Measurements from ENCODE around the gene DTWD2.
"Not testable (repeated sequence)": the region's sequence is repeated elsewhere in the genome, so short reads cannot be mapped to it uniquely, and the experiment has no call there.

DTWD2 gene

GRCh38 chr5:118996098-118996497, 7.8 kb upstream of the DTWD2 start:
- no peak for DNase-seq (ENCODE audit: low read depth)

- no peak for DNase-seq (ENCODE audit: low read depth)
Observed at GRCh38 chr5:118994595-118994994, 6.2 kb upstream of the DTWD2 start.

- not testable (repeated sequence) for DNase-seq (ENCODE audit: low read depth)
Observed at GRCh38 chr5:118993118-118993517, 4.8 kb upstream of the DTWD2 start.

- not testable (repeated sequence) for DNase-seq (ENCODE audit: low read depth)
Observed at GRCh38 chr5:118992055-118992454, 3.7 kb upstream of the DTWD2 start.

GRCh38 chr5:118990582-118990981, 2.2 kb upstream of the DTWD2 start:
- DNase-seq (ENCODE audit: low read depth): no peak

- DNase-seq (ENCODE audit: low read depth): no peak
Observed at GRCh38 chr5:118989816-118990215, 1.5 kb upstream of the DTWD2 start.

- no peak for DNase-seq (ENCODE audit: low read depth)
Observed at GRCh38 chr5:118988866-118989180, 476 bp upstream of the DTWD2 start.

- no peak for DNase-seq (ENCODE audit: low read depth)
Observed at GRCh38 chr5:118984602-118985001, 3.7 kb downstream of the DTWD2 start.

- DNase-seq (ENCODE audit: low read depth): no peak
Observed at GRCh38 chr5:118981783-118982182, 6.6 kb downstream of the DTWD2 start.

- no peak for DNase-seq (ENCODE audit: low read depth)
Observed at GRCh38 chr5:118980438-118980837, 7.9 kb downstream of the DTWD2 start.

GRCh38 chr5:118980017-118980416, 8.3 kb downstream of the DTWD2 start:
- no peak for DNase-seq (ENCODE audit: low read depth)

- not testable (repeated sequence) for DNase-seq (ENCODE audit: low read depth)
Observed at GRCh38 chr5:118973779-118974445, 14.4 kb downstream of the DTWD2 start.

- no peak for DNase-seq (ENCODE audit: low read depth)
Observed at GRCh38 chr5:118968925-118969375, 19.4 kb downstream of the DTWD2 start.

- DNase-seq (ENCODE audit: low read depth): no peak
Observed at GRCh38 chr5:118968406-118968911, 19.9 kb downstream of the DTWD2 start.

- no peak for DNase-seq (ENCODE audit: low read depth)
Observed at GRCh38 chr5:118967059-118967508, 21.3 kb downstream of the DTWD2 start.

- no peak for DNase-seq (ENCODE audit: low read depth)
Observed at GRCh38 chr5:118965890-118966289, 22.5 kb downstream of the DTWD2 start.

- not testable (repeated sequence) for DNase-seq (ENCODE audit: low read depth)
Observed at GRCh38 chr5:118964970-118965369, 23.4 kb downstream of the DTWD2 start.

- DNase-seq (ENCODE audit: low read depth): not testable (repeated sequence)
Observed at GRCh38 chr5:118964388-118964787, 24.0 kb downstream of the DTWD2 start.

GRCh38 chr5:118963169-118963568, 25.2 kb downstream of the DTWD2 start:
- no peak for DNase-seq (ENCODE audit: low read depth)

GRCh38 chr5:118960557-118960956, 27.8 kb downstream of the DTWD2 start:
- no peak for DNase-seq (ENCODE audit: low read depth)

GRCh38 chr5:118956727-118957126, 31.6 kb downstream of the DTWD2 start:
- no peak for DNase-seq (ENCODE audit: low read depth)

GRCh38 chr5:118953652-118954005, 34.7 kb downstream of the DTWD2 start:
- DNase-seq (ENCODE audit: low read depth): no peak

GRCh38 chr5:118952992-118953651, 35.2 kb downstream of the DTWD2 start:
- no peak for DNase-seq (ENCODE audit: low read depth)

GRCh38 chr5:118952306-118952705, 36.0 kb downstream of the DTWD2 start:
- DNase-seq (ENCODE audit: low read depth): not testable (repeated sequence)
